K562 (cell line): ENCODE measurements around the gene SV2C. TPM values are rescaled to one million over a fixed set of nuclear protein-coding genes. Genes with fewer than 3 reads are reported as not detected.

Experiments used
- ATAC-seq: fragments of 200-7000 bp; cut with Tn5 transposase; 3 replicates; pipeline ENCODE4 v1.9.1; 2020; ENCODE audit warnings: moderate library complexity
- BruUV-seq: library from RNA; stranded (reverse); fragments of 400-500 nt; replicated peaks from 2 replicates; lab custom pipeline; 2021; lab: Mats Ljungman, UMichigan
- CTCF ChIA-PET: fragments of 300-600 bp; formaldehyde crosslinking; extraction: SDS; loops from one replicate; lab custom pipeline; 2021; ENCODE audit warnings: low intra/inter-chr PET ratio; lab: Yijun Ruan, JAX
- POLR2A ChIA-PET: fragments of 300-600, 350-650 bp; sonication (Branson Sonifier 250); formaldehyde crosslinking; extraction: SDS; loops from one replicate; lab custom pipeline; 2021; ENCODE audit warnings: antibody characterized with exemption, inconsistent platforms; lab: Yijun Ruan, JAX
- DNase-seq, 4 experiments: peaks; one replicate each; pipeline versions ENCODE4 v3.0.0 to v3.0.0-alpha.2; 2011 to 2018; ENCODE audit warnings: low spot score in 3 of 4, mixed read lengths in 3 of 4; ENCODE audit errors: extremely low read depth in 1 of 4
- FAIRE-seq: peaks from 2 replicates; lab custom pipeline; 2011; peaks lifted over from hg19 to GRCh38; lab: Jason Lieb, UNC
- H2AFZ ChIP-seq: 2 replicates; pipeline ENCODE4 v1.6.0; 2011; ENCODE audit warnings: low read depth, low read length, control low read depth, inconsistent platforms
- H3K27ac ChIP-seq: fragments of 200-600 bp; 3 replicates; pipeline ENCODE4 v1.8.0; 2011; ENCODE audit warnings: low read depth, mild to moderate bottlenecking, control low read depth, inconsistent platforms, low read length, moderate library complexity, mixed read lengths; ENCODE audit errors: extremely low read depth
- H3K27me3 ChIP-seq, 2 experiments: fragments of 300-600 bp in 1 of 2; 2 replicates in 1 of 2; 3 replicates in 1 of 2; pipeline versions ENCODE4 v1.6.0 to v1.8.0; 2011; ENCODE audit warnings: inconsistent platforms in 2 of 2, low read length in 2 of 2, mild to moderate bottlenecking in 1 of 2, mixed read lengths in 1 of 2, moderate library complexity in 1 of 2; ENCODE audit not compliant: control insufficient read depth in 2 of 2, insufficient read depth in 2 of 2
- H3K36me3 ChIP-seq: fragments of 300-600 bp; 3 replicates; pipeline ENCODE4 v1.8.0; 2011; ENCODE audit warnings: mild to moderate bottlenecking, low read length, inconsistent platforms; ENCODE audit not compliant: control insufficient read depth, insufficient read depth
- H3K4me1 ChIP-seq, 2 experiments: fragments of 200-600 bp in 1 of 2; replicated peaks in 1 of 2; 2 replicates in 1 of 2; 3 replicates in 1 of 2; pipeline versions ENCODE4 v1.5.1 to v1.8.0; 2011; ENCODE audit warnings: inconsistent platforms in 2 of 2, low read length in 2 of 2, mild to moderate bottlenecking in 1 of 2, mixed read lengths in 1 of 2, moderate library complexity in 1 of 2; ENCODE audit not compliant: control insufficient read depth in 2 of 2, insufficient read depth in 2 of 2
- H3K4me2 ChIP-seq: 2 replicates; pipeline ENCODE4 v1.6.1; 2011; ENCODE audit warnings: low read length, control low read depth, inconsistent platforms, mixed read lengths; ENCODE audit not compliant: insufficient read depth
- H3K4me3 ChIP-seq: fragments of 200-600 bp; sonication (generic), shearing (Covaris generic); 2 replicates; pipeline ENCODE4 v1.5.1; 2016; ENCODE audit warnings: control low read depth, inconsistent platforms
- H3K79me2 ChIP-seq: fragments of 200-600 bp; 3 replicates; pipeline ENCODE4 v1.8.0; 2011; ENCODE audit warnings: low read length, inconsistent platforms; ENCODE audit not compliant: control insufficient read depth, insufficient read depth
- H3K9ac ChIP-seq, 2 experiments: 2 replicates each; pipeline versions ENCODE4 v1.6.0 to v1.6.1; 2011; ENCODE audit warnings: low read depth in 2 of 2, low read length in 2 of 2, control low read depth in 1 of 2, inconsistent platforms in 1 of 2, mild to moderate bottlenecking in 1 of 2, mixed read lengths in 1 of 2; ENCODE audit not compliant: insufficient read depth in 1 of 2
- H3K9me1 ChIP-seq: one replicate; pipeline ENCODE4 v1.6.0; 2011; ENCODE audit warnings: inconsistent platforms, mild to moderate bottlenecking, low read length, moderate library complexity; ENCODE audit not compliant: control insufficient read depth, insufficient read depth
- H3K9me3 ChIP-seq: replicated peaks from 2 replicates; pipeline ENCODE4 v1.5.1; 2011; ENCODE audit warnings: low read depth, low read length, inconsistent platforms; ENCODE audit not compliant: control insufficient read depth, insufficient read depth
- H4K20me1 ChIP-seq: replicated peaks from 2 replicates; pipeline ENCODE4 v1.6.1; 2011; ENCODE audit warnings: low read length, inconsistent platforms, mixed read lengths; ENCODE audit not compliant: control insufficient read depth, insufficient read depth
- CEBPB ChIP-seq: fragments of 450-650 bp; IDR thresholded peaks from 2 replicates; pipeline ENCODE4 v1.6.1; 2016; ENCODE audit warnings: missing genetic modification characterization, missing compliant biosample characterization
- CEBPG ChIP-seq, 3 experiments: fragments of 200-800 bp in 1 of 3; sonication (Bioruptor generic) in 1 of 3; sonication (generic) in 1 of 3; formaldehyde crosslinking in 1 of 3; IDR thresholded peaks in 2 of 3; conservative IDR thresholded peaks in 1 of 3; 2 replicates each; pipeline versions ENCODE4 v1.6.1 to v1.8.0; 2016 to 2022; ENCODE audit warnings: missing compliant biosample characterization in 2 of 3, missing genetic modification characterization in 2 of 3, mild to moderate bottlenecking in 1 of 3, missing genetic modification reagents in 1 of 3
- DACH1 ChIP-seq: fragments of 450-650 bp; IDR thresholded peaks from 2 replicates; pipeline ENCODE4 v1.6.1; 2018; ENCODE audit not compliant: partially characterized antibody
- GTF2A2 ChIP-seq: IDR thresholded peaks from 2 replicates; pipeline ENCODE4 v1.6.1; 2016; ENCODE audit warnings: mild to moderate bottlenecking, missing genetic modification characterization, missing compliant biosample characterization
- MEIS2 ChIP-seq: fragments of 450-650 bp; IDR thresholded peaks from 2 replicates; pipeline ENCODE4 v1.6.1; 2014; ENCODE audit warnings: mild to moderate bottlenecking; ENCODE audit not compliant: partially characterized antibody
- NR0B1 ChIP-seq: fragments of 450-650 bp; IDR thresholded peaks from one replicate; pipeline ENCODE4 v1.6.1; 2018; ENCODE audit warnings: mild to moderate bottlenecking, moderate library complexity; ENCODE audit not compliant: partially characterized antibody
- RFX5 ChIP-seq: IDR thresholded peaks from 2 replicates; pipeline ENCODE4 v1.6.1; 2011; ENCODE audit warnings: low read depth, mild to moderate bottlenecking, improper control_type of control experiment, low read length
- TCFL5 ChIP-seq: fragments of 250-450 bp; sonication (Bioruptor Pico); conservative IDR thresholded peaks from 2 replicates; pipeline ENCODE4 v1.6.1; 2021; ENCODE audit warnings: mild to moderate bottlenecking, moderate library complexity, matching md5 sums
- ZNF134 ChIP-seq: fragments of 250-450 bp; sonication (Bioruptor Pico); conservative IDR thresholded peaks from 2 replicates; pipeline ENCODE4 v1.4.0; 2020
- ZNF589 ChIP-seq: fragments of 200-800 bp; sonication (Bioruptor generic); IDR thresholded peaks from 2 replicates; pipeline ENCODE4 v1.6.1; 2016; ENCODE audit warnings: low read depth, missing genetic modification characterization, missing compliant biosample characterization
- ZNF764 ChIP-seq: fragments of 250-450 bp; sonication (Bioruptor Pico); IDR thresholded peaks from 2 replicates; pipeline ENCODE4 v1.4.0; 2020; ENCODE audit warnings: low read depth, mild to moderate bottlenecking, moderate library complexity
- ZNF780A ChIP-seq: fragments of 250-450 bp; sonication (Bioruptor Pico); IDR thresholded peaks from 2 replicates; pipeline ENCODE4 v1.5.0; 2021; ENCODE audit warnings: mild to moderate bottlenecking
- WGBS: fragments of 100-300 bp; shearing (Covaris generic); methylation state at CpG from one replicate; pipeline ENCODE4 v1.1.6; 2016; ENCODE audit warnings: low coverage, mixed read lengths; ENCODE audit not compliant: insufficient coverage; ENCODE audit errors: missing lambda C conversion rate; 5-methylcytosine and 5-hydroxymethylcytosine counted together
- in situ Hi-C: fragments of 300-500 bp; cut with MboI; formaldehyde crosslinking; loops from 4 replicates; pipeline ENCODE4 v1.15.0; 2018; ENCODE audit warnings: inconsistent platforms, mixed read lengths
- intact Hi-C: fragments of 100-400 bp; cut with micrococcal nuclease; formaldehyde crosslinking; loops from 2 replicates; pipeline ENCODE4 v1.14.2; 2022
- polyA plus RNA-seq, 8 experiments: library from polyadenylated mRNA; depleted of rRNA in 4 of 8; stranded (reverse) in 5 of 8; unstranded in 3 of 8; fragments of >200 nt; fragmentation: Nextera tagmentation in 2 of 8; fragmentation: Illumina TruSeq in 1 of 8; extraction: Ambion mirVana in 2 of 8; extraction: Trizol in 1 of 8; gene quantifications; 2 replicates each; pipeline versions ENCODE4 v1.2.1 to v1.2.3, GENCODE V29; 2011 to 2014; ENCODE audit warnings: inconsistent platforms in 1 of 8, missing spikeins in 1 of 8
- total RNA-seq, 7 experiments: library from RNA; depleted of rRNA in 6 of 7; stranded (reverse); fragments of >200 nt in 6 of 7; fragmentation: Illumina TruSeq in 2 of 7; extraction: Trizol in 2 of 7; gene quantifications; 2 replicates each; pipeline versions ENCODE4 v1.2.1 to v1.2.3, GENCODE V29; 2011 to 2021; ENCODE audit warnings: low replicate concordance in 1 of 7
- TF ChIP-seq, protein P1 (sequence below): fragments of 250-450 bp; sonication (Bioruptor Pico); IDR thresholded peaks from 2 replicates; pipeline ENCODE4 v1.5.1; 2021; ENCODE audit warnings: mild to moderate bottlenecking

Gene SV2C
- total and polyA plus RNA-seq, 9 of the 15 experiments (the other 6 are each of a cell fraction or from before 2014, with no cell fraction given), result 0.05 TPM; not detected in 8

DNA sequence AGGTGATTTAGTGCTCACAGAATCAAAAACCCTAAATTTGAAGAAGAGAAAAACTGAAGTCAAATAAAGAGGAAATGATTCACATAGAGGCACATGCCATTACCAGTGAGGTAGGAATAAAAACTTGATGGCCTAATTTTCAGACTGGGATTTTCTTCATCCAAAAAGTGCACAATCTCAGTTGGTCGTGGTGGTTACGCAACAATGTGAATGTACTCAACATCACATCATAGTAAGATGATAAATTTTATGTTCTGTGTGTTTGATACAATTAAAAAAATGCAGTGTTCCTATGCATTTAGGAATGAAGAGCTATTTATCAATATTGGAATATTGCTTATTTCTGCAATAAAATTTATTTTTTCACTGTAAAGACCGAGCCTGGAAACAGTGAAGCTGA is 60.7 kb downstream of the SV2C start:
- Histone ChIP-seq H3K27ac (no peak overlapping the region), H3K4me3 (no peak overlapping the region), H3K9me1 (no peaks in the 10 kb centered on the region), H3K4me2 (no peak overlapping the region), H3K27me3 (no peaks in the 10 kb centered on the region), H3K4me1 (no peaks in the 10 kb centered on the region), H3K79me2 (no peaks in the 10 kb centered on the region), H2AFZ (no peak overlapping the region), H4K20me1 (no peaks in the 10 kb centered on the region), H3K36me3 (no peaks in the 10 kb centered on the region), H3K9ac (no peak overlapping the region), H3K9me3 (no peaks in the 10 kb centered on the region)
- FAIRE-seq (no peak), DNase-seq (no peak), ATAC-seq (no peak)
- WGBS, result 4% methylated on average over 3 of the region's 3 CpGs
- no peak for TF ChIP-seq ZNF589 (CRISPR knock-in tag)
- no peak for TF ChIP-seq MEIS2
- no peak for TF ChIP-seq ZNF780A (CRISPR knock-in tag)
- no peak for TF ChIP-seq DACH1
- TF ChIP-seq CEBPG (CRISPR knock-in tag; IDR thresholded peaks at IDR 0.05), result no peak
- TF ChIP-seq CEBPG (tag; conservative IDR thresholded peaks at IDR 0.05 in 1 of 2, IDR thresholded peaks at IDR 0.05 in 1 of 2), result peak; percentile 57 to 86
- no peak for TF ChIP-seq ZNF764
- TF ChIP-seq ZNF134 (CRISPR knock-in tag), result no peak
- TF ChIP-seq CEBPB (tag), result peak; percentile 67
- TF ChIP-seq, protein P1, sequence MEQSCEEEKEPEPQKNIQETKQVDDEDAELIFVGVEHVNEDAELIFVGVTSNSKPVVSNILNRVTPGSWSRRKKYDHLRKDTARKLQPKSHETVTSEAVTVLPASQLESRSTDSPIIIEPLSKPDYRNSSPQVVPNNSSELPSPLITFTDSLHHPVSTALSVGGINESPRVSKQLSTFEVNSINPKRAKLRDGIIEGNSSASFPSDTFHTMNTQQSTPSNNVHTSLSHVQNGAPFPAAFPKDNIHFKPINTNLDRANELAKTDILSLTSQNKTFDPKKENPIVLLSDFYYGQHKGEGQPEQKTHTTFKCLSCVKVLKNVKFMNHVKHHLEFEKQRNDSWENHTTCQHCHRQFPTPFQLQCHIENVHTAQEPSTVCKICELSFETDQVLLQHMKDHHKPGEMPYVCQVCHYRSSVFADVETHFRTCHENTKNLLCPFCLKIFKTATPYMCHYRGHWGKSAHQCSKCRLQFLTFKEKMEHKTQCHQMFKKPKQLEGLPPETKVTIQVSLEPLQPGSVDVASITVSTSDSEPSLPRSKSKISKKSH (CRISPR knock-in tag), result no peak
- no peak for TF ChIP-seq NR0B1
- no peak for TF ChIP-seq TCFL5 (CRISPR knock-in tag)
- TF ChIP-seq RFX5, result no peak
- no peak for TF ChIP-seq GTF2A2 (tag)
- in situ Hi-C loops, result no loop called here
- CTCF ChIA-PET, result no interaction called here
- intact Hi-C loops, result no loop called here
- POLR2A ChIA-PET, result no interaction called here
- BruUV-seq, result no TSS peak
